K562 (cell line): ENCODE results near the gene SEC14L2. TPM values are rescaled to one million over a fixed set of nuclear protein-coding genes. Genes with fewer than 3 reads are reported as not detected.
A peak's percentile ranks its signal among the peaks of the same experiment; 100 is the strongest.

Experiments used
- ATAC-seq: fragments of 200-7000 bp; cut with Tn5 transposase; 3 replicates; pipeline ENCODE4 v1.9.1; 2020; ENCODE audit warnings: moderate library complexity
- BruUV-seq: library from RNA; stranded (reverse); fragments of 400-500 nt; replicated peaks from 2 replicates; lab custom pipeline; 2021; lab: Mats Ljungman, UMichigan
- CTCF ChIA-PET: fragments of 300-600 bp; formaldehyde crosslinking; extraction: SDS; loops from one replicate; lab custom pipeline; 2021; ENCODE audit warnings: low intra/inter-chr PET ratio; lab: Yijun Ruan, JAX
- POLR2A ChIA-PET: fragments of 300-600, 350-650 bp; sonication (Branson Sonifier 250); formaldehyde crosslinking; extraction: SDS; loops from one replicate; lab custom pipeline; 2021; ENCODE audit warnings: antibody characterized with exemption, inconsistent platforms; lab: Yijun Ruan, JAX
- DNase-seq, 4 experiments: peaks; one replicate each; pipeline versions ENCODE4 v3.0.0 to v3.0.0-alpha.2; 2011 to 2018; ENCODE audit warnings: low spot score in 3 of 4, mixed read lengths in 3 of 4; ENCODE audit errors: extremely low read depth in 1 of 4
- FAIRE-seq: peaks from 2 replicates; lab custom pipeline; 2011; peaks lifted over from hg19 to GRCh38; lab: Jason Lieb, UNC
- H2AFZ ChIP-seq: 2 replicates; pipeline ENCODE4 v1.6.0; 2011; ENCODE audit warnings: low read depth, low read length, control low read depth, inconsistent platforms
- H3K27ac ChIP-seq: fragments of 200-600 bp; 3 replicates; pipeline ENCODE4 v1.8.0; 2011; ENCODE audit warnings: low read depth, mild to moderate bottlenecking, control low read depth, inconsistent platforms, low read length, moderate library complexity, mixed read lengths; ENCODE audit errors: extremely low read depth
- H3K27me3 ChIP-seq, 2 experiments: fragments of 300-600 bp in 1 of 2; 2 replicates in 1 of 2; 3 replicates in 1 of 2; pipeline versions ENCODE4 v1.6.0 to v1.8.0; 2011; ENCODE audit warnings: inconsistent platforms in 2 of 2, low read length in 2 of 2, mild to moderate bottlenecking in 1 of 2, mixed read lengths in 1 of 2, moderate library complexity in 1 of 2; ENCODE audit not compliant: control insufficient read depth in 2 of 2, insufficient read depth in 2 of 2
- H3K36me3 ChIP-seq: fragments of 300-600 bp; 3 replicates; pipeline ENCODE4 v1.8.0; 2011; ENCODE audit warnings: mild to moderate bottlenecking, low read length, inconsistent platforms; ENCODE audit not compliant: control insufficient read depth, insufficient read depth
- H3K4me1 ChIP-seq, 2 experiments: fragments of 200-600 bp in 1 of 2; replicated peaks in 1 of 2; 2 replicates in 1 of 2; 3 replicates in 1 of 2; pipeline versions ENCODE4 v1.5.1 to v1.8.0; 2011; ENCODE audit warnings: inconsistent platforms in 2 of 2, low read length in 2 of 2, mild to moderate bottlenecking in 1 of 2, mixed read lengths in 1 of 2, moderate library complexity in 1 of 2; ENCODE audit not compliant: control insufficient read depth in 2 of 2, insufficient read depth in 2 of 2
- H3K4me2 ChIP-seq: 2 replicates; pipeline ENCODE4 v1.6.1; 2011; ENCODE audit warnings: low read length, control low read depth, inconsistent platforms, mixed read lengths; ENCODE audit not compliant: insufficient read depth
- H3K4me3 ChIP-seq: fragments of 200-600 bp; sonication (generic), shearing (Covaris generic); 2 replicates; pipeline ENCODE4 v1.5.1; 2016; ENCODE audit warnings: control low read depth, inconsistent platforms
- H3K79me2 ChIP-seq: fragments of 200-600 bp; 3 replicates; pipeline ENCODE4 v1.8.0; 2011; ENCODE audit warnings: low read length, inconsistent platforms; ENCODE audit not compliant: control insufficient read depth, insufficient read depth
- H3K9ac ChIP-seq, 2 experiments: 2 replicates each; pipeline versions ENCODE4 v1.6.0 to v1.6.1; 2011; ENCODE audit warnings: low read depth in 2 of 2, low read length in 2 of 2, control low read depth in 1 of 2, inconsistent platforms in 1 of 2, mild to moderate bottlenecking in 1 of 2, mixed read lengths in 1 of 2; ENCODE audit not compliant: insufficient read depth in 1 of 2
- H3K9me1 ChIP-seq: one replicate; pipeline ENCODE4 v1.6.0; 2011; ENCODE audit warnings: inconsistent platforms, mild to moderate bottlenecking, low read length, moderate library complexity; ENCODE audit not compliant: control insufficient read depth, insufficient read depth
- H3K9me3 ChIP-seq: replicated peaks from 2 replicates; pipeline ENCODE4 v1.5.1; 2011; ENCODE audit warnings: low read depth, low read length, inconsistent platforms; ENCODE audit not compliant: control insufficient read depth, insufficient read depth
- H4K20me1 ChIP-seq: replicated peaks from 2 replicates; pipeline ENCODE4 v1.6.1; 2011; ENCODE audit warnings: low read length, inconsistent platforms, mixed read lengths; ENCODE audit not compliant: control insufficient read depth, insufficient read depth
- COPS2 ChIP-seq: fragments of 450-650 bp; conservative IDR thresholded peaks from 2 replicates; pipeline ENCODE4 v1.6.1; 2016; ENCODE audit warnings: mild to moderate bottlenecking, moderate library complexity
- ETV1 ChIP-seq: fragments of 450-650 bp; conservative IDR thresholded peaks from 2 replicates; pipeline ENCODE4 v1.6.1; 2016; ENCODE audit warnings: missing genetic modification characterization, control low read depth, low read depth, missing compliant biosample characterization
- MTF1 ChIP-seq: fragments of 250-450 bp; sonication (Bioruptor Pico); IDR thresholded peaks from 2 replicates; pipeline ENCODE4 v1.9.0; 2021; ENCODE audit warnings: moderate library complexity, mild to moderate bottlenecking, inconsistent platforms, borderline replicate concordance
- RBFOX2 ChIP-seq: fragments of 200-400 bp; formaldehyde crosslinking; IDR thresholded peaks from 2 replicates; pipeline ENCODE4 v1.6.1; 2017; ENCODE audit warnings: low read depth, mild to moderate bottlenecking, low read length, moderate library complexity
- RBM25 ChIP-seq: fragments of 200-400 bp; formaldehyde crosslinking; IDR thresholded peaks from 2 replicates; pipeline ENCODE4 v1.6.1; 2018; ENCODE audit warnings: low read length, low read depth, moderate library complexity; ENCODE audit not compliant: severe bottlenecking
- TCF7 ChIP-seq: sonication (generic); IDR thresholded peaks from 2 replicates; pipeline ENCODE4 v1.6.1; 2016; ENCODE audit warnings: antibody characterized with exemption, borderline replicate concordance
- ZNF239 ChIP-seq: fragments of 250-450 bp; sonication (Bioruptor Pico); IDR thresholded peaks from 2 replicates; pipeline ENCODE4 v1.4.0; 2020; ENCODE audit warnings: mild to moderate bottlenecking
- ZNF384 ChIP-seq: IDR thresholded peaks from 2 replicates; pipeline ENCODE4 v1.6.1; 2012; ENCODE audit warnings: low read depth, low read length, improper control_type of control experiment
- ZNF77 ChIP-seq: fragments of 250-450 bp; sonication (Bioruptor Pico); IDR thresholded peaks from 2 replicates; pipeline ENCODE4 v1.5.0; 2020
- WGBS: fragments of 100-300 bp; shearing (Covaris generic); methylation state at CpG from one replicate; pipeline ENCODE4 v1.1.6; 2016; ENCODE audit warnings: low coverage, mixed read lengths; ENCODE audit not compliant: insufficient coverage; ENCODE audit errors: missing lambda C conversion rate; 5-methylcytosine and 5-hydroxymethylcytosine counted together
- in situ Hi-C: fragments of 300-500 bp; cut with MboI; formaldehyde crosslinking; loops from 4 replicates; pipeline ENCODE4 v1.15.0; 2018; ENCODE audit warnings: inconsistent platforms, mixed read lengths
- intact Hi-C: fragments of 100-400 bp; cut with micrococcal nuclease; formaldehyde crosslinking; loops from 2 replicates; pipeline ENCODE4 v1.14.2; 2022
- polyA plus RNA-seq, 8 experiments: library from polyadenylated mRNA; depleted of rRNA in 4 of 8; stranded (reverse) in 5 of 8; unstranded in 3 of 8; fragments of >200 nt; fragmentation: Nextera tagmentation in 2 of 8; fragmentation: Illumina TruSeq in 1 of 8; extraction: Ambion mirVana in 2 of 8; extraction: Trizol in 1 of 8; gene quantifications; 2 replicates each; pipeline versions ENCODE4 v1.2.1 to v1.2.3, GENCODE V29; 2011 to 2014; ENCODE audit warnings: inconsistent platforms in 1 of 8, missing spikeins in 1 of 8
- total RNA-seq, 7 experiments: library from RNA; depleted of rRNA in 6 of 7; stranded (reverse); fragments of >200 nt in 6 of 7; fragmentation: Illumina TruSeq in 2 of 7; extraction: Trizol in 2 of 7; gene quantifications; 2 replicates each; pipeline versions ENCODE4 v1.2.1 to v1.2.3, GENCODE V29; 2011 to 2021; ENCODE audit warnings: low replicate concordance in 1 of 7

The SEC14L2 gene
- total and polyA plus RNA-seq, 9 of the 15 experiments (the other 6 are each of a cell fraction or from before 2014, with no cell fraction given): 0.03 to 0.17 (median 0.10) TPM

GRCh38 chr22:30469165-30469564, 72.3 kb downstream of the SEC14L2 start:
- peak; percentile 71 for TF ChIP-seq ZNF239
- TF ChIP-seq COPS2: no peak
- no peak for TF ChIP-seq TCF7
- TF ChIP-seq RBM25: peak; percentile 56
- FAIRE-seq (no peak), DNase-seq (no peak), ATAC-seq (no peak)
- in situ Hi-C loops (no loop called here), intact Hi-C loops (no loop called here)
- Histone ChIP-seq H3K9me3 (no peaks in the 10 kb centered on the region), H3K27ac (no peak overlapping the region), H3K9me1 (no peaks in the 10 kb centered on the region), H4K20me1 (no peaks in the 10 kb centered on the region), H3K4me1 (peaks cover 0 to 6% of the 10 kb centered on the region in 2 experiments; a peak in 2 of 5 replicates), H2AFZ (no peak overlapping the region), H3K27me3 (peaks cover under 1 to 24% of the 10 kb centered on the region in 2 experiments; a peak in 4 of 5 replicates), H3K9ac (no peak overlapping the region), H3K4me3 (no peak overlapping the region), H3K36me3 (no peaks in the 10 kb centered on the region), H3K79me2 (no peaks in the 10 kb centered on the region), H3K4me2 (no peak overlapping the region)
- ChIA-PET CTCF (no interaction called here), POLR2A (no interaction called here)
- no TSS peak for BruUV-seq
- 6% methylated on average over 2 of the region's 2 CpGs for WGBS

GRCh38 chr22:30470655-30471054, 73.8 kb downstream of the SEC14L2 start:
- peaks cover 2 to 32% of the 10 kb centered on the region in 2 experiments; a peak in 4 of 5 replicates for H3K27me3 ChIP-seq
- FAIRE-seq (no peak), DNase-seq (no peak), ATAC-seq (no peak)
- no peak overlapping the region for H3K4me2 ChIP-seq
- in situ Hi-C loops: no loop called here
- no peak overlapping the region for H3K9ac ChIP-seq
- TF ChIP-seq MTF1 (no peak), ZNF77 (CRISPR knock-in tag) (no peak), ETV1 (tag) (no peak), ZNF384 (no peak), RBFOX2 (no peak)
- H3K79me2 ChIP-seq: no peaks in the 10 kb centered on the region
- no TSS peak for BruUV-seq
- H3K9me3 ChIP-seq: no peaks in the 10 kb centered on the region
- ChIA-PET POLR2A (no interaction called here), CTCF (no interaction called here)
- H4K20me1 ChIP-seq: no peaks in the 10 kb centered on the region
- H3K9me1 ChIP-seq: no peaks in the 10 kb centered on the region
- peaks cover 0 to 6% of the 10 kb centered on the region in 2 experiments; a peak in 2 of 5 replicates for H3K4me1 ChIP-seq
- 0% methylated on average over 2 of the region's 2 CpGs for WGBS
- H3K27ac ChIP-seq: no peak overlapping the region
- no peak overlapping the region for H2AFZ ChIP-seq
- intact Hi-C loops: no loop called here
- H3K36me3 ChIP-seq: no peaks in the 10 kb centered on the region
- H3K4me3 ChIP-seq: no peak overlapping the region
